LoVo (cell line): Measurements from ENCODE around the gene TMEM143.

Experiments
- DNase-seq: peaks from one replicate; pipeline ENCODE4 v3.0.0-alpha.2; 2016; ENCODE audit warnings: low spot score

TMEM143 gene

DNA sequence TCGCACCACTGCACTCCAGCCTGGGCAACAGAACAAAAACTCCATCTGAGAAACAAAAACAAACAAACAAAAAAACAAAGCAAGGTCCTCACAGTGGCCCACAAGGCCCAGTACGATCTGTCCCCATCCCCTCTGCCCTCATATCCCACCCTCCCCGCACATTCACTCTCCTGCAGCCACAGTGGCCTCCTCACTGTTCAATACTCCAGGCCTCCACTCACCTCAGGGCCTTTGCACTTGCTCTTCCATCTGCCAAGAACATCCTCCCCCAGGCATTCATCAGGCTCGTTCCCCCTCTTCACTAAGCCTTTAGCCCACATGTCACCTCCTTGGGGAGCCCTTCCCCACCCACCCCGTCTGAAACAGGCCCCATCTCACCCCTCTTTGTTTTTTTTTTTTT, 4.6 kb downstream of the TMEM143 start:
- DNase-seq = no peak

DNA sequence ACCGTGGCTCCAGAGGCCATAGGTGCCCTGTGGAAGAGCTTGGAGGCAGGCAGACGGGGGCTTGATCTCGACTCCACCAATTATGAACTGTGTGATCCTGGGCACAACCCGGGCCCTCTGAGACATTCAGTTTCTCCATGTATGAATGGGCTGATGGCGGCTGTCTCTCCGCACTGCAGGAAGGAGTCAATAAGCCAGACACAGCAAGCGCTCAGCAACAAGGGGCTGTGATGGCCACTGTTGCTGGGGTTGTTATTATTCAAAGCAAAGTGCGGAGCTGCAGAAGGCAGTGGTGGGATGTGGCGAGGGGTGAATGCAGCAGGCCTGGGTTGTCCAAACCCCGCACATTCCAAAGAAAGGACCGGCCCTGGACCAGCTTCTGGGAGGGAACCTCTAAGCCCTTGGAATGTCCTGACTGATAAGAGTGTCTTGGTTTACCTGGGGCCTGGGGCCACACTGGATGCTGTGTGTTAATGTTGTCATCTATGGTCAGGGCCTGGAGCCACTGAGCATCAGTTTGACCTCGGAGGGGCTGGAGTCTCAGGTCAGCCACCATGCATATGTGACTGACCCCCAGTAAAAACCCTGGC, 8.3 kb downstream of the TMEM143 start:
- no peak for DNase-seq

DNA sequence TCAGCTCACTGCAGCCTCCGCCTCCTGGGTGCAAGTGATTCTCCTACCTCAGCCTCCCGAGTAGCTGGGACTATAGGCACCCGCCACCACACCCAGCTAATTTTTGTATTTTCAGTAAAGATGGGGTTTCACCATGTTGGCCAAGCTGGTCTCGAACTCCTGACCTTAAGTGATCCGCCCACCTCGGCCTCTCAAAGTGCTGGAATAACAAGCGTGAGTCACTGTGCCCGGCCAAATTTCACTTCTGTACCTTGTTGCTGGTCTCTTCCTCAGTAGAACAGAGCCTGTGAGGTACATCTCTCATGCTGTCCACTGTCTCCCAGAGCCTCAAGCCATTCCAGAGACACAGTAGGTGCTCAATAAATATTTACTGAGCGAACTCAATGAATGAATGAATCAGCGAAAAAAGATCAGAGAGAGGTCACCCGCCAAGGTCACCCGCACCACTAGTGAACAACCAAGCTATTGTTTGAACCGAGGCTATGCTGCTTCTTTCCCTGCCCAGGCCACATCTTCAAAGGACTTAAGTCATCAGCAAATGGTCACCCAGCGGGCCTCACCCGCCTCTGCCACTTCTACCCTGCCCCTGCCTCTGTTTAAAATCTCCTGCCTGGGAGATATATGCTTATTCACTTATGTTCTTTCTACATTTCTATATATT, 9.3 kb downstream of the TMEM143 start:
- peak; percentile 34 for DNase-seq

DNA sequence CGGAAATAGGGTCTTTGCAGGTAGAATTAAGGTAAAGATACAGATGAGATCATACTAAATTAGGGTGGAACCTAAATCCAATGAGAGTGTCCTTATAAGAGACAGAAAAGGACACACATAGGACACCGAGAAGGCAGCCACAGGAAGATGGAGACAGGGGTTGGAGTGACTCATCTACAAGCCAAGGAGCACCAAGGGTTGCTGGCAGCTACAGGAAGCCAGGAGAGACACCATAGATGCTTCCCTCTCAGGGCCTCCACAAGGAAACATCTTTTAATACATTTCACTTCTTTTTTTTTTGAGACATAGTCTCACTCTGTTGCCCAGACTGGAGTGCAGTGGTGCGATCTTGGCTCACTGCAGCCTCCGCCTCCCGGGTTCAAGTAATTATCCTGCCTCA, 10.1 kb downstream of the TMEM143 start:
- no peak for DNase-seq

DNA sequence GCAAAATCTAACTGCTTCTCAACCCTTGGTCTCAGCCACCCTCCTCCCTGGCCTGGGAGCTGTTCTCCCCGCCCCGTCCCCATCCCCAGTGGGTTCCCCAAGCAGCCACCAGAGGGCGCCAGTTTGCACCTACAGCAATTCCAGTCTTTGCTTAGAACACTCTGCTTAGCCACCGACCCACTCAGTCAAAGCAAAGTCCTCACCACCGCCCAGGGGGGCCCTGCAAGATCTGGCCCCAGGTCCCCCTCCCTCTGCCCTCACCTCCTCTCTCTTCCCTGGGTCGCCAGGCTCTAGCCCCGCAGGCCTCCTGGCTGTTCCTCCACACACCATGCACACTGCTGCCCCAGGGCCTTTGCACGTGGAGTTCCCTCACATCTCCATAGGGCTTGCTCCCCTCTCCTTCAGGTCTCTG, 12.4 kb downstream of the TMEM143 start:
- DNase-seq = peak; percentile 42

DNA sequence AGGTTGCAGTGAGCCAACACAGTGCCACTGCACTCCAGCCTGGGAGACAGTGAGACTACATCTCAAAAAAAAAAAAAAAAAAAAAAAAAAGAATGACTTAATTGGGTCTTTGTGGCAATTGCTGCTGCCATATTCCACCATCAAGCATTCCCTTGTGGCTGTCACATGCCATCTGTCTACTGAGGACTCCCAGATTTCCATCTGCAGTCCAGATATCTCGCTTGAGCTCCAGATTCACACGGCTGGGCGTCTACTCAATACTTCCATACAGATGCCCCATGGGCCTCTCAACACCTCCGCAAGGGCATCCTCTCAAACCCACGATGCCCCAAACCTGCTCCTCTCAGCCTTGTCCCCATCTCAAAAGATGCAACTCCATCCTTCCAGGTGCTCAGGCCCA, 12.9 kb downstream of the TMEM143 start:
- no peak for DNase-seq

DNA sequence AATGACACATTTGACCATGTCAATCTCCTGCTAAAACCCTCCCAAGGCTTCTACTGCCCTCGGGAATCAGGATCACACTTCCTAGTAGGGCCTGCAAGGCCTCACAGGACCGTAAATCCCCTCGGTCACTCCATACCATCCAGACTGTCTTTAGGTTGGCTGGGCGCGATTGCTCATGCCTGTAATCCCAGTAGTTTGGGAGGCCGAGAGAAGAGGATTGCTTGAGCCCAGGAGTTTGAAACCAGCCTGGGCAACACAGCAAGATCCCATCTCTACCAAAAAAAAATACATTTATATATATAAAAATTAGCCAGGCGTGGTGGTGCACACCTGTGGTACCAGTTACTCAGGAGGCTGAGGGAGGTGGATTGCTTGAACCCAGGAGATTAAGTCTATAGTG, 15.0 kb downstream of the TMEM143 start:
- no peak for DNase-seq

DNA sequence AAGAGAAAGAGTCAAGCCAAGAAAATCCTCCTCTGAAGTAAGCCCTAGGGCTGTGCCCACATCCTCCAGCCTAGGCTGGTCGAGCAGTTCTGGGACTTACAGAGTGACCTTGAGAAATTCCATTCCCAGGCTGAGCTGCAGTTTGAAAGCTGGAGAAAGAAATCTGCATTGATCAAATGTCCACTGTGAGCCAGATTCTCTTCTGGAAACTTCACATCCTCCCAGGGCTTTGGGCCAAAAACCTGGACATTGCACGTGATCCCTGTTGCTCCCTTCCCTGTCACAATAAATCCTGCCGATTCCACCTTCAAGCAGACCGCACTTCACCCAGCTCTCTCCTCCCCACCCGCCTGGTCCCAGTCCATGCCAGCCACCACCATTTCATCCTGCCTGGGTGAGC, 15.7 kb downstream of the TMEM143 start:
- no peak for DNase-seq

DNA sequence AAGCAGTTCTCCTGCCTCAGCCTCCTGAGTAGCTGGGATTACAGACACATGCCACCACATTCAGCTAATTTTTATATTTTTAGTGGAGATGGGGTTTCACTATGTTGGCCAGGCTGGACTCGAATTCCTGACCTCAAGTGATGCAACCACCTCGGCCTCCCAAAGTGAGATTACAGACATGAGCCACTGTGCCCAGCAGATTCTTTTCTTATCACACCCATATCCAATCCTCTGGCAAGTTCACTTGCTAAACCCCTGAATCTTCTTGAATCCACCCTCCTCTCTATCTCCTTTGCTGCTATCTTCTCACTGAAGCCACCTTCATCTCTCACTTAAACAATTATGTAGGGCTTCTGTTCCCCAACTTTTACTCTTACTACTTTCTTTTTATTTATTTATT, 17.5 kb downstream of the TMEM143 start:
- no peak for DNase-seq

DNA sequence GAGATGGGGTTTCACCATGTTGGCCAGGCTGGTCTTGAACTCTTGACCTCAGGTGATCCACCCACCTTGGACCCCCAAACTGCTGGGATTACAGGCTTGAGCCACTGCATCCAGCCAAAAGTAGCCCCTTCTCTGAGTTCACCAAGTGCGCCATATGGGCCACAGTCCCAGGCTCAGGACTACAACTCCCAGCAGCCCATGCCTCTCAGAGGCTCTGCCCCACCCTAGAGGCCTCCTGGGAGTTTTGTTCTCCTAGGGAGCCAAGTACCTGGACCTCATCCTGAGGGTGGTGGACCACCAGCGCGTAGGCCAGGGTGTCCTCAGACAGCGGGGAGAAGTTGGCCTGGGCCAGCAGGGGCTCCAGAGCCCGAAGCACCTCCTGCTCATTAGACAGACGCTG, 18.8 kb downstream of the TMEM143 start:
- DNase-seq = no peak

DNA sequence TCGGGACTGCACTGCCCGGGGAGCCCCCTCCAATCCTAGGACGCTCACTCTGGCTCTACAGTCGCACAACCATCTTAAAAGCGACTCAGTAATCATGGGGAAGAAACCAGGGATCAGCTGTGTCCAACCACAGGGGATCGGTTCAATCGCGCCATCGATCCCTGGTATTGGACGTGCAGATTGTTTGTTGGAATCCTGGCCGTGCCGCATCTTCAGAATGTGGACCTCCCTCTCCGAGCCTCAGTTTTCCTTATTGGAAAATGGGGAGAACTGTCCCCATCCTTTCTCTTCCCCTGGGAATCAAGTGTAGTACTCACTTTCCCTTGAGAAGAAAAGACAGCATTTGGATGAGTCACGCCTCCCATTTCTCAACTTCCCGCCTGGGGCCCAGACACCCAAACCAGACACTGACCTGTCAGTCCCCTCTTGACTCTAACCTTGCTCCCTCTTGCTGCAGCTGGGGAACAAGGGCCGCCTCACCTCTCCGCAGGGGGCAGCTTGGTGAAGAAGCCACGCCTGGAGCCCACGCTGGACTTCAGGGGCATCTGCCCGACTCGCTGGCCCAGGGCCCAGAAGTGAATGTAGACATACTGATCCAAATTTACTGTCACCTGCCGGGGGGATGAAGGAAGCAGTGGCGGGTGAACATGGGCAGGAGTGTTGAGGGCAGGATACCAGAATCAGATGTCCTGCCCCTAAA, 20.7 kb downstream of the TMEM143 start:
- no peak for DNase-seq

DNA sequence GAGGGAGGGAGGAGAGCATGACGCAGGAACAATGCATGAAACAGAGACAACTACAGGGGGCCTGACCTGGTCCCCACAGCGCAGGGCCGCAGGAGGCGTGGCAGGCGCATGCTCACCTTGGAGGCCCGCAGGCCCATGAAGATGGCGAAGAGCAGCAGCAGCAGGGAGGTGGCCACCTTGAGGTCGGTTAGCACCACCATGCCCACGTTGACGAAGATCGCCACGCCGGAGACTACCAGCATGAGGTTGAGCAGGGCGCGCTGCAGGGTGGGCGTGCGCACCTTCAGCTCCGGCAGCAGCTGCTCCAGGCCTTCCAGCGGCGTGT, 21.4 kb downstream of the TMEM143 start:
- DNase-seq = no peak

DNA sequence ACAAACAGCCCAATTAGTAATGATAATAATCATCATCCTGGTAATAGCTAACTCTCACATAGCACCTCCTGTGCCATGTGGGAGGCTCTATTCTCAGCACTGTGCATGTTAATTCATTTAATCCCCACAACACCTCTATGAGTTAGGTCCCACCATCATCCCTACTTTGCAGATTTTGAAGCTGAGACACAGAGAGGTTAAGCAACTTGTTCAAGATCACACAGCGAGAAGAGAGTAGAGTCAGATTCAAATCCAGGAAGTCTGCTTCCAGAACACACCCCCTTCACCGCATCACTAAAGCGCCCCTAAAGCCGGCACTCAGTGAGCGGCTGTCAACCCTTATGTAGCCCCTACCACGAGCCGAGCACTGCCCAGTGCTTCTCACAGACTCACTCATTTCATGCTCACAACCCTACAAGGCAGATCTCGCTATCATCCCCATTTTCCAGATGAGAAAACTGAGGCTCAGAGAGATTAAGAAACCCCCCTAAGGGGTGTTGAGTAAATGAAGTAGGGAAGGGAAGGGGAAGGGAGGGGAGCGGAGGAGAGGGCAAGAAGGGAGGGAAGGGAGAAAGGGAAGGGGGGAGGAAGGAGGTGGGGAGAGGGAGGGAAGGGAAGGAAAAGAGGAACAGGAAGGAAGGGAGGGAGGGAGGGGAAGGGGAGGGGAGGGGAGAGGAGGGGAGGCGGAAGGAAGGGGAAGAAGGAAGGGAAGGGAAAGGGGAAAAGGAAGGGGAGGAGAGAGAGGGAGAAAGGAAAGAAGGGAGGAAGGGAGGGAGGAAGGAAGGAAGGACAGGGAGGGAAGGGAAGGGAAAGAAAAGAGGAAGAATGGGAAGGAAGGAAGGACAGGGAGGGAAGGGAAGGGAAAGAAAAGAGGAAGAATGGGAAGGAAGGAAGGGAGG, 22.0 kb downstream of the TMEM143 start:
- no peak for DNase-seq

DNA sequence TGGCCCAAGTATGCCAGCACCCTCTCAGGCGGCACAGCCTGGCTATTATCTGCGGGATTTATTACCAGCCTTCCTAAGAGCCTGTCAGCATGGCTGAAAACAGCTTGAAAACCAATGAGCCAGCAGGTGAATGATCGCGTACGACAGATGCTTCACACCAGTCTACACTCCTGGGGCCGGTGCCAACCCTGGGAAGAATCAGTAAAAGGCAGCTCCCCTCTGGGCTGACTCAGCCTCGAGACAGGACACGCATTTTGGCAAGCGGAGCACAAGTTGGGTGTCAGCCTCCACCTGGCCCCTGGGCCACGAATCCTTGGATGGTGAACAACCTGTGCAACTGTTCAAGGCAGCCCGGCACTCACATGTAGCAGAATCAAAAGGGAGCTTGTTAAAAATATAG, 22.7 kb downstream of the TMEM143 start:
- DNase-seq = no peak

DNA sequence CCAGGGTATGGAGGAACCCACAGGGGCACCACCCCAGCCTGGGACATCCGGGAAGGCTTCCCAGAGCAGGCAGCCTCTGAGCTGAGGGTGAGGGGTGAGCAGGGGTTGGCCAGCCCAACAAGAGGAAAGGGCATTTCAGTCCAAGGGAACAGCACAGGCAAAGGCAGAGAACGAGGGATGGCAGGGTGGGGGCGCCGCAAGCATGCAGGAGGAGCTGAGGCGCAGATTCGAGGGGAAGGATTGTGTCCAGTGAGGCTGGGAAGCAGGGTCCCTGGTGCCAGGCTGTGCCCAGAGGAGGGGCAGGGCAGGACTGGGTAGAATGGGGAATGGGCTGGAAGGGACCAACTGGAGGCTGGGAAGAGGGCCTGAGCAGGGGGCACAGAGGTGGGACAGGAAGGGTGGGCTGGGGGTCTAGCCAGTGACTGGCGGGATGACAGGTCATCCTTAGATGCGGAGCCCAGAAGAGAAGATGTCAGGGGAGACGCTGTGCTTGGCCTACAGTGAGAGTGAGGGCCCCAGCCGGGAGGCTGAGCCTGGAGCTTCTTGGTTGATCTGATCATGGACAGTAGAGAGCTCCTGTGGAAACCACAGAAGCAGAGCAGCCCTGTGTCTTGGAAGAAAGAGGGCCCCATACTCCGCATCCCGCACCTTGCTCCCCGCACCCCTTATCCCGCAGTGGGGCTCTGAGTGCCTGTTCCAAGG, 24.8 kb downstream of the TMEM143 start:
- no peak for DNase-seq

DNA sequence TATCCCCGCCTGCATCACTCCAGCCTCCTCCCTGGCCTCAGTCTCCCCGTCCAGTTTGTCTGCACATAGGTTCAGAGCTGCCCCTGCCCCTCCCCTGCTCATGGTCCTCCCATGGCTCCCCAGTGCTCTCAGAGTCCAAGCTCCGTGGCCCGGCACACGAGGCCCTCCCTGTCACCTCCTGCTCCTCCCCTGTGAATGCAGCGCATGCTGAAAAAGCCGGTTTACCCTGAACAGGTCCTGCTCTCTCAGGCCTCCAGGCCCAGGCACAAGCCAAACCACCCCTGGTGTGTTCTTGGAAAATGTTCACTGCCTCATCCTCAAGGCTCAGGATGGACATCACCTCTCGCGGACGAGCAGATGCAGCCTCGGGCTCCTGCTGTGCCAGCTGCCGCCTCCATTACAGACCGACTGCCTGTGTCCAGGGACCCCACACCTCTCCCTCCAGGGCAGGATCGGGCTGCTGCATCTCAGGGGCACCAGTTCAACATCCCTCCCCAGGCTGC, 25.4 kb downstream of the TMEM143 start:
- DNase-seq = no peak

DNA sequence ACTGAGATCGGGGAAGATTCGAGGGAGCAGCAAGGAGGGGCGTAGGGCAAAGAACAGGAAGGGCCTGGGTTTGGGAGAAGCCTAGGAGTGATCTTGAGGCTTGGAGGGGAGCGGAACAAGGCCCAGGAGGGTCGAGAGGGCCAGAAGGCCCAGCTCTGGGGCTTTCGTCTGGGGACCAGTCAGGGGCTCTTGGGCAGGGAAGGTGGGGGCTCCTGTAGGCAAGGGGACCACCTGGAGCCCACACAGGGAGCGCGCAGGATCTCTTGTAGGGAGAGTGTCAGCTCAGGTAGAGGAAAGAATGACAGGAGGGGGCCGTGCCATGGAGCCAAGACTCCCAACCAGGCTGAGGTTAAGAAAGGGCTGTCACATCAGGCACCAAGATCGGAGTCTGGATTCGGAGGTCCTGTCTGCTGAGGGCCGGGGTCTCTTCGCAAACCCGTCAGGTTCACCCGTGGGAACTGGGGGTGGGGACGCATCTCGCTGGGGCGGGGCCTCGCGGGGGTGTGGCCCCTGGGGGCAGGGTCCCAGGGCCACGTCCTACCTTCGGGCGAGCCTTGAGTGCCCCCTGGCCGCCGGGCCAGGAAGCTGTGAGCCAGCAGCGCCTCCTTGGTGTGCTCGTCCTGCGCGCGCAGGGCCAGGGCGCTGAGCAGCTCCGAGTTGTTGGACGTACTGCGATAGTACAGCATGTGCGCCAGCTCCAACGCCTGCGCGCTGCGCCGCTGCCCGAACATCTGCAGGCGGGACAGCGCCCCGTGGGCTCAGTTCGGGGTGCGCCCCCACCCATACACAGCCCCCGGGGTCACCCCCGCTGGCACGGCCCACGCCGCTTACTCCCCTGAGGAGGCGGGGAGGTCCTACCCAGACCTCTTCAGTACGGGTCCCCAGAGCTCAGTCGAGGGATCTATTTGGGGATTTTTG, 30.0 kb downstream of the TMEM143 start:
- peak; percentile 77 for DNase-seq

DNA sequence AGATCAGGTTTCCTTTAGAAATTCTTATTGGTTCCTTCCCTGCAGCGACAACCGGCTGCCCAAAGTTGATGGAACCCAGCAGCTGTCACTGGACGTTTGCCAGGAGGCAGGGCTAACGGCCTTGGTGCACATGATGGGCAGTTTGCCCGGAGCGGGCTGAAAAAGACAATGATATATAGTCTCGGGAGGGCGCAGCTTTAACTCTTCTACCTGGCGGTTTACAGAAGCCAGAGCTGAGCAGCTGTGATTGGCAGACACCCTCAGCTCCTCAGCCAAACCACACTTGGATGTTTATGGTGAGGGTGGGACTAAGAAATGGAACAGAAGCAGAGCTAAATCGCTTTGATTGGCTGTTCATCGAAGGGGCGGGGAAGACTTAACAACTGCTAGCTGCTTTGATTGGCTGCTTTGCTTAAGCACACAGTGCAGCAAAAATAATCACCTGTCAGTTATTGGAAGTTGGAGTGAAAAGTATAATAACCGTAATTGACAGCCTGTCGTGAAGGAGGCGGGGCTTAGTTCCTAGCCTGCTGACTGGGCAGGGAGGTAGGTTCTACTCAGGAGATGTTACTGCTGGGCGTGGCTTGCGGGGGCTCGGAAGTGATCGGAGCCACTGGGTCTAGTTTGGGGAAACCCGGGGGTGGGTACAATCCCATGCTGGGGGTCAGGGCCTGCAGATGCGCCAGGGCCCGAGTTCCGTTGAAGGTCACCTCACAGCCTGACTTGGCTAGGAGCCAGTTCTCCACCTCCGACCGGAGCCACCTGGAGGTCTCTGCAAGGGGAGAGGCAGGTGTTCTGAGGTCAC, 30.9 kb downstream of the TMEM143 start:
- peak; percentile 94 for DNase-seq

DNA sequence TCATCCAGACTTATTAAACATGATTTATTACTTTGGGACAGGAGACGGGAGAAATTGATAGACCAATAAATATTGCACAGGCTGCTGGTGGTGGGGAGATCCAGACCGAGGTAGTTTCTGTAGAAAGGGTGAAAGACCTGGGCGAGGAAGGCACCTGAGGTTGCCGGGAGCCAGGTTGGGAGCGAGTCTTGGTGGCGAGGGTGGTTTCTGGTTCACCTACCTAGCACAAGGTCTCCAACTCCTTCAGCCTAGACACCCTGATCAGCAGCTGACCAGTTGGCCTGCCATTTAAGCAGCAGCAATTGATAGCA, 31.4 kb downstream of the TMEM143 start:
- DNase-seq = no peak

DNA sequence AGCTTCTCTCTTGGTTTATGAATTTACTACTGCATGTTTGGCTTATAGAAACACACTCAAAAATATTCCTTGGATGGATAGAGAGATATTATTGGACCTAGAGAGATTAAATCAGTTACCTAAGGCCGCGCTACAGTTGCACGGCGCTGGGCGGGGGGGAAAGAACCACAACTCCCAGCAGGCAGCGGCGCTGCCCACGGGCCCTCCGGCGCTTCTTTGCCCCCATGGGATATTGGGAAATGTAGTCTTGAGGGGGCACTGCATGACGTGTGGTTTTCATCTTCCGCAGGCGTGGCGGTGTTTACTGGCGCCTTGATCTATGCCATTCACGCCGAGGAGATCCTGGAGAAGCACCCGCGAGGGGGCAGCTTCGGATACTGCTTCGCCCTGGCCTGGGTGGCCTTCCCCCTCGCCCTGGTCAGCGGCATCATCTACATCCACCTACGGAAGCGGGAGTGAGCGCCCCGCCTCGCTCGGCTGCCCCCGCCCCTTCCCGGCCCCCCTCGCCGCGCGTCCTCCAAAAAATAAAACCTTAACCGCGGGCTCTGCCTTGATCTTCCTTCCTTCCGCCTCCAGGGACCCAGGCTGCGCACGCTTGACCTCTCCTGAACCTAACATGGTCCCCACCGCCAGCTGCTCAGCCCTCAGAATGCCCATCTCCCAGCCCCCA, 33.6 kb downstream of the TMEM143 start:
- DNase-seq = peak; percentile 90
